Measurements from ENCODE around the gene SRRM3.

SRRM3 gene

DNA sequence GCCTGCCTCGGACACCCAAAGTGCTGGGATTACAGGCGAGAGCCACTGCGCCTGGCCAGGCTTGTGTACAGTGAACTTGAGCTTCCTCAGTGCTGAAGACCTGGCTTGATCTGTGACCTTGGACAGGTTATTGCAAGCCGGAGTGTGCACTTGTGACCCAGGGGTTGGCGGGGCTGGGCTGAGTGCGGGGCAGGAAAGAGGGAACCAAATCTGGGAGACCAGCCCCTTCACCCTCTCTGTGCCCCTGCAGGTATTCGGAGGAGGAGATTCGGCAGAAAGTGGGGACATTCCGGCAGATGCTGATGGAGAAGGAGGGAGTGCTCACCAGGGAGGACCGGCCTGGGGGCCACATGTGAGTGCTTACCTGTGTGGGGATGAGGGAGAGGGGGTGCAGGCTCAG, 46.2 kb downstream of the SRRM3 start:
- no peaks in the 10 kb centered on the region for H3K9me3 ChIP-seq
- no peak for DNase-seq (ENCODE audit: low spot score in 2 of 2)
- H3K4me1 ChIP-seq, result no peaks in the 10 kb centered on the region
- in situ Hi-C loops (cut with MboI; ENCODE audit: low sequenced_read_pairs), result no loop called here
- H3K4me3 ChIP-seq, result no peak overlapping the region
- no peaks in the 10 kb centered on the region for H3K27me3 ChIP-seq (ENCODE audit: low read depth)
- no peaks in the 10 kb centered on the region for H3K36me3 ChIP-seq (replicated peaks)

DNA sequence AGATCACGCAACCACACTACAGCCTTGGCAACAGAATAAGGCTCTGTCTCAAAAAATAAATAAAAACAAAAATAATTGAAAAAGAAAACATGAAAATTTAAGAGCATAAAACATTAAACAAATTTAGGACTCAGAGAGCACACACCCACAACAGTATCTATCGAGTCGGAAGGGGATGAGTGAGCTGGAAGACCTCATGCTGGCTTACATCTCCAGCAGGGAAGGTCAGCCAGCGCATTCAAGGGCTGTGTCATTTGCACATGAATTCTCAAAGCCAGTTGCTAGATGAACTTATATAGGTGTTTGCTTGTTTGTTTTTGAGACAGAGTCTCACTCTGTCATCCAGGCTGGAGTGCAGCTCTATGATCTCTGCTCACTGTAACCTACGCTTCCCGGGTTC, 50.3 kb downstream of the SRRM3 start:
- Histone ChIP-seq H3K9me3 (no peaks in the 10 kb centered on the region), H3K36me3 (replicated peaks) (no peaks in the 10 kb centered on the region), H3K27me3 (ENCODE audit: low read depth) (no peaks in the 10 kb centered on the region), H3K4me3 (no peak overlapping the region), H3K4me1 (no peaks in the 10 kb centered on the region)
- in situ Hi-C loops (cut with MboI; ENCODE audit: low sequenced_read_pairs), result no loop called here
- no peak for DNase-seq (ENCODE audit: low spot score in 2 of 2)

DNA sequence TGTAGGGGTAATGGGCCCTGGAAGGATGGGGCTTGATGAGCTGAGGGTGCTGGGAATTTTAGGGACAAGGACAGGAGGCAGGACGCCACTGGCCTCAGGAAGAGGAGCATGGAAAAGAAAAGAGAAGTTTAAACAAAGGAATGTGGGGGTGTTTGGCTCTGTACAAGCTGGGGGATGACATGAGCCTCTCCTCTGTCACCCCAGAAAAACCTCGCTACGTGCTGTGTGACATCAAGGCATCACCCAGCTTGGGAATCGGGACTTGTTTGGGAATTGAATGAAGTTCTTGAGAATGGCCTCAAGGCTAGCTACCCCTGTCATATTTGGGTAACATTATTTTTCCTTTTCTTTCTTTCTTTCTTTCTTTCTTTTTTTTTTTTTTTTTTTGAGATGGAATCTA, 53.1 kb downstream of the SRRM3 start:
- Histone ChIP-seq H3K36me3 (replicated peaks) (no peaks in the 10 kb centered on the region), H3K4me3 (no peak overlapping the region), H3K9me3 (no peaks in the 10 kb centered on the region), H3K27me3 (ENCODE audit: low read depth) (no peaks in the 10 kb centered on the region), H3K4me1 (no peaks in the 10 kb centered on the region)
- DNase-seq (ENCODE audit: low spot score in 2 of 2), result no peak
- in situ Hi-C loops (cut with MboI; ENCODE audit: low sequenced_read_pairs), result no loop called here

DNA sequence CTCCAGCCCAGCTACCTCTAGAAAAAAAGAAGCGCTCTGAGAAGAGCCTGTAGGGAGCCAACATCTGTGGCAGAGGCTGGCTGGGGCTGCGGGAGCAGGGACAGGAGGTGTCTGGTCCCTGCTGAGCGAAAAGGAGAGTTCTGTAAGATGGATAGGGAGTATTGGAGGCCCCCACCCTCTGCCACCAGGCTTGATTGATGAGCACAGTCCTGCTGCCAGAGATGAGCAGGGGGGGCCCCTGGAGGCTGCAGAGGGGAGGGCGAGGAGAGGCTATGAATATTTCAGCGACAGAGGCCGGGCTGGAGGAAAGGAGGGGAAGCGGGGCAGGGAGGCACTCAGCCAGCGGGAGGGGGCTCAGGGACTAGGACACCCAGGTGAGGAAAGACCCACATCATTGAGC, 56.3 kb downstream of the SRRM3 start:
- in situ Hi-C loops (cut with MboI; ENCODE audit: low sequenced_read_pairs), result no loop called here
- H3K9me3 ChIP-seq, result no peaks in the 10 kb centered on the region
- no peaks in the 10 kb centered on the region for H3K27me3 ChIP-seq (ENCODE audit: low read depth)
- H3K4me3 ChIP-seq, result no peak overlapping the region
- DNase-seq (ENCODE audit: low spot score in 2 of 2), result peak in 1 of 2 experiments; percentile 36
- no peaks in the 10 kb centered on the region for H3K36me3 ChIP-seq (replicated peaks)
- H3K4me1 ChIP-seq, result peaks cover 2% of the 10 kb centered on the region; the same call in 1 of the 2 replicates

DNA sequence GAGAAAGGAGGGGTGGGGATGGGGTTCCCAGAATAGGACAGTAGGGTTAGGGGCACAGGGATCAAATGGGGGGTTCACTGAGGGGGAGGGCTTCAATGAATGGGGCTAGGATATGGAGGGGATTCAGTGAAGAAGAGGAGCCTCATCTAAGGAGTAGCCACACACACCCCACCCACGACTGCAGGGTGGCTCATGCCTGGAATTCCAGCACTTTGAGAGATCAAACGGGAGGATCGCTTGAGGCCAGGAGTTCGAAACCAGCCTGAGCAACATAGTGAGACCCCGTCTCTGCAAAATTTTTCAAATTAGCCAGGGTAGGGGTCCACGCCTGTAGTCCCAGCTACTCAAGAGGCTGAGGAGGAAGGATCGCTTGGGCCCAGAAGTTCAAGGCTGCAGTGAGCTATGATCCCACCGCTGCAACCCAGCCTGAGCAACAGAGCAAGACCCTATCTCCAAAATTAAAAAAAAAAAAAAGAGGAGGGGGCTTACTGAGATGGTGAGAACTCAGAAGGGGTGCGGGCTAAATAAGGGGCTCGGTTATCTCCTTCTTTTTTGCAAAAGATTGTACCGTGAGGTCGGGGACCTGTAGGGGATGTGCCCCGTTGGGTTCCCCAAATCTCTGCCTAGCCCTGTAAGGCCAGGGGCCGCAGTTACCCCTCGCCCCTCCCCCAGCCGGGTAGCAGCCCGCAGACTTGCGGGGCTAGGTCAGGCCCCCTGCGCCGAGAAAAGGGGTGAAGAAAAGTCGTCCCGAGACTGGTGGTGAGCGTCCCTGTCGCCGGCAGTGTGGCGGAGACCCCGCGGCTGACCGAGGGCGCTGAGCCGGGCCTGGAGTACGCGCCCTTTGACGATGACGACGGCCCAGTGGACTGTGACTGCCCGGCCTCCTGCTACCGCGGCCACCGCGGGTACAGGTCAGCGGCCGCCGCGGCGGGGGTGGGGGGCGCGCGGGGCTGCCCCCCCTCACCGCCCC, 57.7 kb downstream of the SRRM3 start:
- no peaks in the 10 kb centered on the region for H3K9me3 ChIP-seq
- in situ Hi-C loops (cut with MboI; ENCODE audit: low sequenced_read_pairs), result loop anchor here (5.0 kb wide), 1 partner anchor 82 kb away; no protein-coding TSS in a partner anchor
- peak overlapping the region; percentile 39 for H3K4me3 ChIP-seq

DNA sequence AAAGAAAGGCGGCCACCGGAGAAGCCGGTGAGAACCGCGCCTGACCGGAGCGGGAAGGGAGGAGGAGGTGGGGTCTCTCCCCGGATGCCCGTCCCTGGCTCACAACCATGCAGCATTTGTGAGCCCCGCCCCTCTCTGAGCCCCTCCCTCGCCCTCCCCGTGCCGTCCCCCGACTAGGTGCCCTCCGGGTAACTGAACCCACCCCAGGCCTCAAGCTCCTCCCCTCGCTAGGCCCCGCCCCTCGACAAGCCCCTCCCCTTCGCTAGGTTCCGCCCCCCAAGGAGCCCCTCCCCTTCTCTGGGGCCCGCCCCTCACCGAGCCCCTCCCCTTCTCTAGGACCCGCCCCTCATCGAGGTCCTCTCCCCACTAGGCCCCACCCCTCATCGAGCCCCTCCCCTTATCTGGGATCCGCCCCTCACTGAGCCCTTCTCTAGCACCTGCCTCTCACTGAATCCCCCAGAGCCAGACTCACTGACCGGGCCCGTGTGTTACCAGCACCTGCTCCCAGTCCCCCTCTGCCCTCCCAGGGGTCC, 58.5 kb downstream of the SRRM3 start:
- Histone ChIP-seq H3K27me3 (ENCODE audit: low read depth) (no peaks in the 10 kb centered on the region), H3K4me1 (peaks cover 2% of the 10 kb centered on the region; the same call in 1 of the 2 replicates), H3K4me3 (peak overlapping the region; percentile 39), H3K36me3 (replicated peaks) (no peaks in the 10 kb centered on the region), H3K9me3 (no peaks in the 10 kb centered on the region)
- in situ Hi-C loops (cut with MboI; ENCODE audit: low sequenced_read_pairs), result loop anchor here (5.0 kb wide), 1 partner anchor 83 kb away; no protein-coding TSS in a partner anchor
- DNase-seq (ENCODE audit: low spot score in 2 of 2), result peak; percentile 84 to 98

More for the DNA sequence above, 57.7 kb downstream of the SRRM3 start:
- DNase-seq (ENCODE audit: low spot score in 2 of 2), result peak in 1 of 2 experiments; percentile 35
- H3K4me1 ChIP-seq, result peaks cover 2% of the 10 kb centered on the region; the same call in 1 of the 2 replicates
- H3K27me3 ChIP-seq (ENCODE audit: low read depth), result no peaks in the 10 kb centered on the region
- no peaks in the 10 kb centered on the region for H3K36me3 ChIP-seq (replicated peaks)

DNA sequence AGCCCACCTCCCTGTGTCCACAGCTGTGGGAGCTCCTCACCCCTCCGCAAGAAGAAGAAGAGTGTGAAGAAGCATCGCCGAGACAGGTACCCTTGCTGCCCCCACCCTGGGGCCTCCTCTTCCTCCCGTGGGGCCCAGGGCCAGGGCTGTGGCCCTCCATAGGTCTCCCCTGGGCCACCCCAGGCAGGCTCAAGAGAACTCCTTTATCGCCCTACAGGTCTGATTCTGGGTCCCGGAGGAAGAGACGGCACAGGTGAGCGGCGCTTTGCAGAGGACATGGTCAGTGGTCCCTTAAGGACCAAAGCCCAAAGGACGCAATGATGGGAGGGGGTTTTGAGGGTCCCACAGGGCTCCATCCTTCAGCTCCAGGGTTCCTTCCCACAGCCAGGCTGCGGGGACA, 59.6 kb downstream of the SRRM3 start:
- Histone ChIP-seq H3K36me3 (replicated peaks) (no peaks in the 10 kb centered on the region), H3K9me3 (no peaks in the 10 kb centered on the region), H3K27me3 (ENCODE audit: low read depth) (no peaks in the 10 kb centered on the region), H3K4me1 (peaks cover 2% of the 10 kb centered on the region; the same call in 1 of the 2 replicates), H3K4me3 (no peak overlapping the region)
- DNase-seq (ENCODE audit: low spot score in 2 of 2), result no peak
- in situ Hi-C loops (cut with MboI; ENCODE audit: low sequenced_read_pairs), result loop anchor here (5.0 kb wide), 1 partner anchor 84 kb away; no protein-coding TSS in a partner anchor

DNA sequence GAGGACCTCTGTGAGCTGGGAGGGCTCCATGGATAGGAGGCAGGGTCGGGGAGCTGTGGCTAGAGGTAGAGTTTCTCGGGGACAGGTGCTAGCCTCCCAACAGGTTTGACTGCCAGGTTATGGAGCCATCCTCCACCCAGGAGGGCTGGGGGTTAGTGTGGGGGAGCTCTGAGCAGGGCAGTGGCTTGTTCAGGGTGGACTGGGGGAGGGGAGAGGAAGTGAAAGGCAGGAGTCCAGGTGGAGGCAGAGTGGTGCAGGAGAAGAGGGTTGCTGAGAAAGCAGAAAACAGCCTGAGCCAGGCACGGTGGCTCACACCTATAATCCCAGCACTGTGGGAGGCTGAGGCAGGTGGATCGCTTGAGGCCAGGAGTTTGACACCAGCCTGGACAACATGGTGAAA, 60.2 kb downstream of the SRRM3 start:
- no peaks in the 10 kb centered on the region for H3K36me3 ChIP-seq (replicated peaks)
- no peaks in the 10 kb centered on the region for H3K27me3 ChIP-seq (ENCODE audit: low read depth)
- no peak overlapping the region for H3K4me3 ChIP-seq
- H3K9me3 ChIP-seq, result no peaks in the 10 kb centered on the region
- DNase-seq (ENCODE audit: low spot score in 2 of 2), result no peak
- H3K4me1 ChIP-seq, result peaks cover 6% of the 10 kb centered on the region; the same call in 1 of the 2 replicates
- in situ Hi-C loops (cut with MboI; ENCODE audit: low sequenced_read_pairs), result loop anchor here (5.0 kb wide), 1 partner anchor 85 kb away; no protein-coding TSS in a partner anchor

DNA sequence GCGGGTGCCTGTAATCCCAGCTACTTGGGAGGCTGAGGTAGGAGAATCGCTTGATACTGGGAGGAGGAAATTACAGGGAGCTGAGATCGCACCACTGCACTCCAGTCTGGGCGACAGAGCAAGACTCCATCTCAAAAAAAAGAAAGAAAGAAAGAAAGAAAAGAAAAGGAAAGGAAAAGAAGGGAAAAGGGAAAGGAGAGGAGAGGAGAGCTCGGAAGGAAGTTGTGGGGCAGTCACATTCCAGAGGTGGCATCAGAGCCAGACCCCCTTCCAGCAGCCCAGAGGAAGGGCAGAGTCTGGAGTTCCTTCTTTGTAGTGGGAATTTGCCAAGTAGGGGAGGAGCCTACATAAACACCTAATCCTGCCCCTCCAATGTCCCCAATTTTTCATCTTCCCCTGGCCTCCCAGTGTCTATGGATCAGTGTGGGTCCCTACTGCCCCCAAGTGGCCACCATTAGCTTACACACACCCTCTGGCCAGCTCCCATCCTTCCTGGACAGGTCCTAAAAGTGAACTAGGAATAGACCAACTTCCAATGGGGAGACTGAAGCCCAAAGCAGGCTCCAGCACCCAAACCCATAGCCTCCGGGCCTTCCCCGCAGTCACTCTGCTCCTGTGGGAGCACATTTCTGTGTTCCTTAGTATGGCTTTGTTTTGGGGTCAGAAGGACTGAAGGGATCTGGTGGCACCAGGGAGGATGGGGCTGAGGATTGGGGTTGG, 61.1 kb downstream of the SRRM3 start:
- Histone ChIP-seq H3K36me3 (replicated peaks) (no peaks in the 10 kb centered on the region), H3K4me3 (no peak overlapping the region), H3K27me3 (ENCODE audit: low read depth) (no peaks in the 10 kb centered on the region), H3K4me1 (peaks cover 7% of the 10 kb centered on the region; the same call in 1 of the 2 replicates), H3K9me3 (no peaks in the 10 kb centered on the region)
- in situ Hi-C loops (cut with MboI; ENCODE audit: low sequenced_read_pairs), result loop anchor here (5.0 kb wide), 1 partner anchor 86 kb away; no protein-coding TSS in a partner anchor
- DNase-seq (ENCODE audit: low spot score in 2 of 2), result peak; percentile 80 to 87

DNA sequence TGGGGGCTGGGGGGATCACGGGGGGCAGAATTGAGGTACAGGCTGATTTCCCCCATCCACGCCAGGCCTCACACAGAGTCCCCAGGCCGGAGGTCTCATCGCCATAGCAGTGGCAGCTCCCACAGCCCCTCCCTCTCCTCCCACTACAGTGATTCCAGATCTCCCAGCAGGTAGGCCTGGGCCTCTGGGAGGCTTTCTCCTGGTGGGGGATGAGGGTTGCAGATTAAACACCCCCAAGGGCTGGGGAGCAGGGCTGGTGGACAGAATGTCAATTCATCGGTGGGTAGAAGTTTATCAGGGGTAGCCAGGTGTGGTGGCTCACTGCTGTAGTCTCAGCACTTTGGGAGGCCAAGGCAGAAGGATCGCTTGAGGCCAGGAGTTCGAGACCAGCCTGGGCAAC, 63.6 kb downstream of the SRRM3 start:
- no peaks in the 10 kb centered on the region for H3K27me3 ChIP-seq (ENCODE audit: low read depth)
- DNase-seq (ENCODE audit: low spot score in 2 of 2), result no peak
- H3K4me3 ChIP-seq, result no peak overlapping the region
- no peaks in the 10 kb centered on the region for H3K9me3 ChIP-seq
- H3K36me3 ChIP-seq (replicated peaks), result no peaks in the 10 kb centered on the region
- peaks cover 7% of the 10 kb centered on the region; the same call in 1 of the 2 replicates for H3K4me1 ChIP-seq
- in situ Hi-C loops (cut with MboI; ENCODE audit: low sequenced_read_pairs), result no loop called here

DNA sequence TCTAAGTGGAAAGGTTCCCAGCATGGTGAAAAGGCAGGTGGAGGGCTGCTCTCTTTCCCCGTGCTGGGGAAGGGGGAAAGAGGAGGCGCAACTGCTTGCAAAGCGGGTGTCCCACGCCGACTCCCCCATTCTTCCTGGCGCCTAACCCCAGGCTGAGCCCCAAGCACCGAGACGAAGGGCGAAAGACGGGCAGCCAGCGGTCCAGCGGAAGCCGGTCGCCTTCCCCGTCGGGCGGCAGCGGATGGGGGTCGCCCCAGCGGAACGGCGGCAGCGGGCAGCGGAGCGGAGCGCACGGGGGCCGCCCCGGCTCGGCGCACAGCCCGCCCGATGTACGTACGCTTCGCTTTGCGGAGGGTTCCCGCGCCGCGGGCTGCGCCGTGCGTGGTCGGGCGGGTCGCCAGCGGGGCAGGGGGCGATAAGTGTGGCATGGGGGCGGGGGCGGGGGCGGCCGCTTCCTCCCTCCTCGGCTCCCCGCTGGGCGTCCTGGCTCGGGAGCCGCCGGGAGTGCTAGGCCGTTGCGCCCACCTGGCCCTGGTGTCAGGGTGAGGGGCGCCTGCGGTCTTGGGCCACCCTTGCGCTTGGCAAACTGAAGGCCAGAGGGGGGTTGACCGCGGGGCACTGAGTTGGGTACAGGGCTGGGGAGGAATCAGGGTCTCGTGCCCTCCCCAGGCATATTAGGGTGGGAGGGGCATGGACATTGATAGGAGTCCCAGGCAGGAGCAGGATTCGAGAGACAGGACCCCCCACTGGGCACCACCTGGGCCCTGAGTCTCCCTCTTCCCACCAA, 65.6 kb downstream of the SRRM3 start:
- peaks cover 7% of the 10 kb centered on the region; the same call in 1 of the 2 replicates for H3K4me1 ChIP-seq
- no peaks in the 10 kb centered on the region for H3K9me3 ChIP-seq
- peak in 1 of 2 experiments; percentile 44 for DNase-seq (ENCODE audit: low spot score in 2 of 2)
- in situ Hi-C loops (cut with MboI; ENCODE audit: low sequenced_read_pairs), result no loop called here
- peak overlapping the region; percentile 30 for H3K4me3 ChIP-seq
- H3K27me3 ChIP-seq (ENCODE audit: low read depth), result no peaks in the 10 kb centered on the region
- H3K36me3 ChIP-seq (replicated peaks), result no peaks in the 10 kb centered on the region

DNA sequence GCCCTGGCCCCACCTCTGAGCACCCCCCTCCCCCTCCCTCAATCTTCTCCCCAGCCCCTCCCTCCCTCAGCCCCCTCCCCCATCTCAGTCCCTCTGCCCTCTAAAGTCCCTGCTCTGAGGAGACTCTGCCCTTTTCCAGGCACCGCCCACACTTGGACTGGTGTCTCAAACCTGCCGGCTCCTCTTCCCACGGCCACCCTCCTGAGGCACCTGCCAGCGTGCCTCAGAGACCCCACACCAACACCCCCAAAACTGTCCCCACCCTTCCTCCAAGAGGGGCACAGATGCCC, 66.1 kb downstream of the SRRM3 start:
- Histone ChIP-seq H3K36me3 (replicated peaks) (no peaks in the 10 kb centered on the region), H3K9me3 (no peaks in the 10 kb centered on the region), H3K4me1 (peaks cover 5% of the 10 kb centered on the region; the same call in 1 of the 2 replicates), H3K27me3 (ENCODE audit: low read depth) (no peaks in the 10 kb centered on the region), H3K4me3 (no peak overlapping the region)
- in situ Hi-C loops (cut with MboI; ENCODE audit: low sequenced_read_pairs), result no loop called here
- DNase-seq (ENCODE audit: low spot score in 2 of 2), result peak in 1 of 2 experiments; percentile 47

DNA sequence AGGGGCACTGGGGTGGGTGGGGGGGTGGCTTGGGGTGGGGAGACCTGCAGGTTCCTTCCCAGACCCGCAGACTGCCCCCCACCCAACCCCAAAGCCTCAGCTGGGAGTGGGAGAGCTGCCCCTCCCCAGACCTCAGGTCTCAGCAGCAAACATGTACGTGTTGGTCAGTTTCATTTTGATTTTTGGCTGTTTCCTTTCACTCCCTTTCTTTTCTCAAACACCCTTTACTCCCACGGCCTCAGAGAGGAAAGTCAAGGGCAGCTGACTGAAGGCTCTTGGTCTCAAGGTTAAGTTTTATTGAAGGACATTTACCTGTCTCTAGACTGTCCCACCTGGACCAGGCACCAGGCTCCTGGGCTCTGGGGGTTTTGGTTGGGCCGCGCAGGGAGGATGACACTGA, 66.7 kb downstream of the SRRM3 start:
- no peak for DNase-seq (ENCODE audit: low spot score in 2 of 2)
- Histone ChIP-seq H3K4me1 (peaks cover 5% of the 10 kb centered on the region; the same call in 1 of the 2 replicates), H3K36me3 (replicated peaks) (no peaks in the 10 kb centered on the region), H3K27me3 (ENCODE audit: low read depth) (no peaks in the 10 kb centered on the region), H3K4me3 (no peak overlapping the region), H3K9me3 (no peaks in the 10 kb centered on the region)
- in situ Hi-C loops (cut with MboI; ENCODE audit: low sequenced_read_pairs), result no loop called here
